H1 (cell line): Measurements from ENCODE around the gene RIPOR2. TPM values are rescaled to one million over a fixed set of nuclear protein-coding genes. Genes with fewer than 3 reads are reported as not detected.

Experiments used
- CTCF ChIA-PET: fragments of 300-600 bp; sonication (Branson Sonifier 250); formaldehyde crosslinking; loops from one replicate; lab custom pipeline; 2021; ENCODE audit not compliant: partially characterized antibody; lab: Charles Lee
- POLR2A ChIA-PET: fragments of 300-600 bp; sonication (Branson Sonifier 250); formaldehyde crosslinking; loops from one replicate; lab custom pipeline; 2021; ENCODE audit warnings: inconsistent platforms; ENCODE audit not compliant: partially characterized antibody; lab: Charles Lee
- DNase-seq, 2 experiments: peaks; one replicate each; pipeline versions ENCODE4 v3.0.0 to v3.0.0-alpha.2; 2010 to 2022; ENCODE audit warnings: low spot score in 2 of 2, low read depth in 1 of 2, mixed read lengths in 1 of 2
- FAIRE-seq: peaks from 2 replicates; lab custom pipeline; 2011; peaks lifted over from hg19 to GRCh38; lab: Jason Lieb, UNC
- H2AFZ ChIP-seq: 2 replicates; pipeline ENCODE4 v1.8.1; 2012; ENCODE audit warnings: low read length, inconsistent platforms
- H2AK5ac ChIP-seq: 2 replicates; pipeline ENCODE4 v1.6.1; 2013; ENCODE audit warnings: low read depth, low read length
- H2BK120ac ChIP-seq: replicated peaks from 2 replicates; pipeline ENCODE3; 2013; ENCODE audit warnings: low read depth, low read length, inconsistent platforms
- H2BK12ac ChIP-seq: 2 replicates; pipeline ENCODE4 v1.6.1; 2013; ENCODE audit warnings: low read depth, low read length
- H2BK15ac ChIP-seq: 2 replicates; pipeline ENCODE4 v1.6.1; 2013; ENCODE audit warnings: low read length
- H2BK20ac ChIP-seq: 2 replicates; pipeline ENCODE4 v1.6.1; 2013; ENCODE audit warnings: low read length
- H2BK5ac ChIP-seq: 2 replicates; pipeline ENCODE4 v1.6.1; 2013; ENCODE audit warnings: low read depth, low read length
- H3K14ac ChIP-seq: 2 replicates; pipeline ENCODE4 v1.6.1; 2013; ENCODE audit warnings: inconsistent platforms; ENCODE audit not compliant: insufficient read length
- H3K18ac ChIP-seq: 2 replicates; pipeline ENCODE4 v1.6.1; 2013; ENCODE audit warnings: low read length; ENCODE audit errors: extremely low read depth
- H3K23ac ChIP-seq: 2 replicates; pipeline ENCODE4 v1.6.1; 2013; ENCODE audit warnings: inconsistent platforms; ENCODE audit not compliant: insufficient read length
- H3K23me2 ChIP-seq: 2 replicates; pipeline ENCODE4 v1.6.1; 2013; ENCODE audit warnings: low read depth, low read length
- H3K27ac ChIP-seq: 2 replicates; pipeline ENCODE4 v1.6.1; 2011; ENCODE audit warnings: low read depth, low read length, inconsistent platforms
- H3K27me3 ChIP-seq, 4 experiments: replicated peaks in 1 of 4; 1 replicate in 1 of 4; 2 replicates in 3 of 4; pipeline versions ENCODE4 v1.6.1 to v1.8.1; 2011 to 2013; ENCODE audit warnings: low read length in 3 of 4, mild to moderate bottlenecking in 3 of 4, inconsistent platforms in 2 of 4, mixed read lengths in 2 of 4, moderate library complexity in 1 of 4; ENCODE audit not compliant: control insufficient read depth in 3 of 4, insufficient read depth in 3 of 4; ENCODE audit errors: extremely low read depth in 1 of 4
- H3K36me3 ChIP-seq, 4 experiments: 2 replicates each; pipeline versions ENCODE4 v1.6.1 to v1.8.1; 2011 to 2013; ENCODE audit warnings: mild to moderate bottlenecking in 4 of 4, low read length in 3 of 4, moderate library complexity in 2 of 4, control low read depth in 1 of 4, inconsistent platforms in 1 of 4; ENCODE audit not compliant: insufficient read depth in 4 of 4, control insufficient read depth in 2 of 4
- H3K4ac ChIP-seq: replicated peaks from 2 replicates; pipeline ENCODE3; 2013; ENCODE audit warnings: low read length, low read depth, mixed read lengths, inconsistent platforms; ENCODE audit not compliant: insufficient read length
- H3K4me1 ChIP-seq, 4 experiments: replicated peaks in 1 of 4; 1 replicate in 1 of 4; 2 replicates in 3 of 4; pipeline versions ENCODE4 v1.6.1 to v1.8.1; 2011 to 2013; ENCODE audit warnings: low read length in 3 of 4, inconsistent platforms in 2 of 4, mixed read lengths in 1 of 4; ENCODE audit not compliant: insufficient read depth in 4 of 4, control insufficient read depth in 3 of 4
- H3K4me2 ChIP-seq, 2 experiments: 2 replicates each; pipeline versions ENCODE4 v1.6.1 to v1.8.1; 2011 to 2013; ENCODE audit warnings: low read depth in 2 of 2, low read length in 2 of 2, control low read depth in 1 of 2, inconsistent platforms in 1 of 2, mild to moderate bottlenecking in 1 of 2; ENCODE audit not compliant: insufficient read depth in 1 of 2
- H3K4me3 ChIP-seq, 4 experiments: fragments of 200-600, 300-600 bp in 1 of 4; sonication (generic), shearing (Covaris generic), sonication (Bioruptor Twin) in 1 of 4; 2 replicates each; pipeline versions ENCODE4 v1.5.1 to v1.8.1; 2011 to 2016; ENCODE audit warnings: low read length in 4 of 4, low read depth in 3 of 4, control low read depth in 2 of 4, inconsistent platforms in 2 of 4, mild to moderate bottlenecking in 2 of 4, mixed read lengths in 1 of 4, moderate library complexity in 1 of 4; ENCODE audit not compliant: insufficient read depth in 2 of 4; ENCODE audit errors: extremely low read depth in 1 of 4
- H3K56ac ChIP-seq: replicated peaks from 2 replicates; pipeline ENCODE3; 2013; ENCODE audit warnings: low read depth, mild to moderate bottlenecking, mixed read lengths, low read length, inconsistent platforms; ENCODE audit not compliant: insufficient read length
- H3K79me1 ChIP-seq: 2 replicates; pipeline ENCODE4 v1.6.1; 2013; ENCODE audit warnings: low read depth, low read length, control low read depth
- H3K79me2 ChIP-seq, 2 experiments: 2 replicates each; pipeline versions ENCODE4 v1.6.1 to v1.8.1; 2012 to 2013; ENCODE audit warnings: low read length in 2 of 2, mild to moderate bottlenecking in 2 of 2, inconsistent platforms in 1 of 2; ENCODE audit not compliant: insufficient read depth in 2 of 2, control insufficient read depth in 1 of 2
- H3K9ac ChIP-seq, 4 experiments: replicated peaks in 1 of 4; 1 replicate in 1 of 4; 2 replicates in 3 of 4; pipeline versions ENCODE4 v1.6.1 to v1.8.1; 2011 to 2013; ENCODE audit warnings: low read depth in 3 of 4, low read length in 3 of 4, control low read depth in 2 of 4, mild to moderate bottlenecking in 2 of 4, moderate library complexity in 2 of 4, inconsistent platforms in 1 of 4; ENCODE audit errors: extremely low read depth in 1 of 4
- H3K9me3 ChIP-seq, 2 experiments: 2 replicates each; pipeline versions ENCODE4 v1.6.1 to v1.8.1; 2012 to 2013; ENCODE audit warnings: mild to moderate bottlenecking in 2 of 2, moderate library complexity in 2 of 2, control low read depth in 1 of 2, inconsistent platforms in 1 of 2, low read depth in 1 of 2, low read length in 1 of 2, mixed read lengths in 1 of 2; ENCODE audit not compliant: insufficient read depth in 2 of 2
- H4K20me1 ChIP-seq, 2 experiments: replicated peaks in 1 of 2; 2 replicates each; pipeline versions ENCODE3 to v1.8.1; 2011 to 2013; ENCODE audit warnings: inconsistent platforms in 2 of 2, low read length in 2 of 2, mild to moderate bottlenecking in 1 of 2; ENCODE audit not compliant: insufficient read depth in 2 of 2, control insufficient read depth in 1 of 2
- H4K5ac ChIP-seq: 2 replicates; pipeline ENCODE4 v1.6.1; 2013; ENCODE audit warnings: low read length, low read depth, mixed read lengths, inconsistent platforms; ENCODE audit not compliant: insufficient read length
- H4K8ac ChIP-seq: 2 replicates; pipeline ENCODE4 v1.8.0; 2013; ENCODE audit warnings: mild to moderate bottlenecking, moderate library complexity, low read length, inconsistent platforms; ENCODE audit not compliant: insufficient read depth; ENCODE audit errors: extremely low read depth
- H4K91ac ChIP-seq: replicated peaks from 2 replicates; pipeline ENCODE3; 2013; ENCODE audit warnings: low read length, mixed read lengths, inconsistent platforms; ENCODE audit not compliant: insufficient read length
- EP300 ChIP-seq, 2 experiments: IDR thresholded peaks; 1 replicate in 1 of 2; 2 replicates in 1 of 2; pipeline ENCODE4 v1.6.1; 2011 to 2012; ENCODE audit warnings: low read depth in 2 of 2, low read length in 2 of 2, mild to moderate bottlenecking in 2 of 2, borderline replicate concordance in 1 of 2, inconsistent platforms in 1 of 2, moderate library complexity in 1 of 2
- FOSL1 ChIP-seq: IDR thresholded peaks from 2 replicates; pipeline ENCODE4 v1.6.1; 2011; ENCODE audit warnings: mild to moderate bottlenecking, low read depth, low read length, moderate library complexity; ENCODE audit not compliant: insufficient read depth
- TCF12 ChIP-seq: IDR thresholded peaks from 2 replicates; pipeline ENCODE4 v1.6.1; 2011; ENCODE audit warnings: low read depth, mild to moderate bottlenecking, low read length
- WGBS, 2 experiments: shearing (Covaris generic) in 1 of 2; methylation state at CpG; one replicate each; pipeline versions ENCODE4 v1.1.6 to v1.1.7; 2013 to 2015; ENCODE audit warnings: low lambda C conversion rate in 2 of 2, mixed read lengths in 2 of 2, inconsistent platforms in 1 of 2, low coverage in 1 of 2, missing lambda C conversion rate in 1 of 2; ENCODE audit not compliant: insufficient replicate concordance in 2 of 2, insufficient coverage in 1 of 2, insufficient read length in 1 of 2; ENCODE audit errors: extremely low coverage in 1 of 2, missing lambda C conversion rate in 1 of 2; 5-methylcytosine and 5-hydroxymethylcytosine counted together
- polyA plus RNA-seq, 7 experiments: library from polyadenylated mRNA; depleted of rRNA in 3 of 7; stranded (reverse) in 5 of 7; unstranded in 2 of 7; fragments of >200 nt in 5 of 7; fragments of 200-250 nt in 2 of 7; gene quantifications; 1 replicate in 5 of 7; 2 replicates in 1 of 7; 4 replicates in 1 of 7; pipeline versions ENCODE4 v1.2.1 to v1.2.3, GENCODE V29; 2011 to 2013; ENCODE audit warnings: missing spikeins in 2 of 7, mixed read lengths in 2 of 7
- total RNA-seq: library from RNA; stranded (reverse); fragmentation: NEBNext Ultra II Directional; extraction: Animal tissue kit (Norgen Biotek cat#: 25700); gene quantifications from 2 replicates; pipeline ENCODE4 v1.2.1, GENCODE V29; 2021

The RIPOR2 gene
- total and polyA plus RNA-seq, 2 of the 8 experiments (the other 6 are each of a cell fraction or from before 2014, with no cell fraction given), result 16.7 to 45.6 TPM

DNA sequence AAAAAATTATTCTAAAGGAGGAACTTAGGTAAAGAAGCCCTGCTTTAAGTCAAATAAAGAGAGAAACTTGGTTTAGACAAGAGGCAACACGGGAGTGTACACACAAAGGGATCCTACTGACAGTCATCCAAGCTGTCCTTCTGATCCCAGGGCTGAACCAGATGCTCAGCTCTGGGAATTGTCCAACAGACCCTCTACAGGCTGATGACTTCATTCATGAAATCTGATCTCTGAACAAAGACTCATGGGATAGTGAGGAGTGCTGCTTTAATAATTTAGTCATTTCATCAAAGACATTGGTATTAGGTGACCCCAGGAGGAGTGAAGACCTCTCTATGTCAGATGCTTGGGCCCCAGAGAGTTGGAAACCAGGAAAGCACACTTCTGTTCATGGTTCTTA, 71.4 kb downstream of the RIPOR2 start:
- no peaks in the 10 kb centered on the region for H3K27me3 ChIP-seq
- ChIA-PET POLR2A (interaction anchor here (0.5 kb wide), 1 partner anchor 135 kb away, joined by 3 read pairs; no protein-coding TSS in a partner anchor), CTCF (interaction anchor here (1.0 to 5.7 kb wide), 8 partner anchors 8 to 154 kb away, joined by 3 to 33 read pairs (median 6); no protein-coding TSS in a partner anchor)
- H3K27ac ChIP-seq, result no peak overlapping the region
- no peak overlapping the region for H3K18ac ChIP-seq
- H2AK5ac ChIP-seq, result no peak overlapping the region
- H2BK120ac ChIP-seq, result no peak overlapping the region
- no peak overlapping the region for H3K4me2 ChIP-seq
- H4K5ac ChIP-seq, result no peak overlapping the region
- no peak overlapping the region for H3K23ac ChIP-seq
- WGBS, 2 experiments, result 77% methylated on average over 1 of the region's 1 CpG; no CpG with 5 or more reads in 1 of the 2 experiments
- H3K9me3 ChIP-seq, result no peaks in the 10 kb centered on the region
- FAIRE-seq (no peak), DNase-seq (no peak)
- H3K14ac ChIP-seq, result no peak overlapping the region
- H3K4me3 ChIP-seq, result no peak overlapping the region
- no peak overlapping the region for H4K8ac ChIP-seq
- no peaks in the 10 kb centered on the region for H3K79me2 ChIP-seq
- no peak overlapping the region for H3K56ac ChIP-seq
- H2AFZ ChIP-seq, result no peak overlapping the region
- H2BK12ac ChIP-seq, result no peak overlapping the region
- no peak overlapping the region for H4K91ac ChIP-seq
- no peaks in the 10 kb centered on the region for H3K4me1 ChIP-seq
- TF ChIP-seq EP300 (IDR thresholded peaks at IDR 0.05; ENCODE audit: borderline replicate concordance in 1 of 2, low read depth in 2 of 2, low read length in 2 of 2), result no peak
- no peak for TF ChIP-seq FOSL1
- no peak for TF ChIP-seq TCF12
- no peaks in the 10 kb centered on the region for H4K20me1 ChIP-seq
- no peak overlapping the region for H3K9ac ChIP-seq
- no peaks in the 10 kb centered on the region for H3K79me1 ChIP-seq
- peaks cover 2 to 39% (median 21%) of the 10 kb centered on the region in 4 experiments; a peak in 6 of 8 replicates for H3K36me3 ChIP-seq
- no peak overlapping the region for H2BK20ac ChIP-seq
- no peak overlapping the region for H2BK5ac ChIP-seq
- H3K23me2 ChIP-seq, result no peaks in the 10 kb centered on the region
- no peak overlapping the region for H3K4ac ChIP-seq
- no peak overlapping the region for H2BK15ac ChIP-seq
